ENCODE results near the gene TRIM26.
"Not testable (repeated sequence)": the region's sequence is repeated elsewhere in the genome, so short reads cannot be mapped to it uniquely, and the experiment has no call there.

The TRIM26 gene

DNA sequence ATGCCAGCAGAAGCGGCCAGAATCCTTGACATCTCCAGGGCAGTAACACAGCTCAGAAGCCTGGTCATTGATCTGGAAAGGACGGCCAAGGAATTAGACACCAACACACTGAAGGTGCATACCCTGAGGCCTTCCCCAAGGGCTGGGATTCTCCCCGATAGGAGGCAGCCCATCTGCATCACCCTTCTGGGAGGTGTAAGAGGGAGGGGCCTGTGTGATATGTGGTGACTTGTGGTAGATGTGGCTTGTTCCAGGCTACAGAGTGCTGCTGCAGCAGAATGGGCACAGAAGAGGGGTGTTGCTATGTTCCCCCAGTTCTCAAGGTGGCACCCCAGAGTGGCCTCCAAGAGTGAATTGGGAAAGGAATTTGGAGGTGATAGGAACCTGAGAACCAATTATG, 66.1 kb downstream of the TRIM26 start:
- no peak for TF ChIP-seq ZNF274 (IDR thresholded peaks at IDR 0.05; ENCODE audit: low read depth, low read length)

DNA sequence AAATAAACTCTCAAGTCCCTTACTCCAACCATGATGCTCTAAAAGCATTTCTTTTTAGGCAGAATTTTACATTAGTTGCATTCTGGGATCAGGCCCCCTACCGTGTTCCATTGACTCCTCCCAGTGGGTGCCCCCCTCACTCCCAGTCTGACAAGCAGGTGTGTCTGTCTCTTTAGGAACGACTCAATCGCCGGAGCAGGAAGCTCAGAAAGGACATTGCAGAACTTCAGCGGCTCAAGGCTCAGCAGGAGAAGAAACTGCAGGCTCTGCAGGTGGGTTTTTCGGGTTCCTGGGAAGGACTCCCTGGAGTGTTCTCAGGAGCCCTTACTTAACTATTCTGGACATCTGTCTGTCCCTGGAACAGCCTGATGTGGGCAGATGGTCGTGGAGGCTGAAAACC, 67.4 kb downstream of the TRIM26 start:
- no peak overlapping the region for H3K4me3 ChIP-seq (ENCODE audit: low read length)
- no peak for TF ChIP-seq ZNF274 (IDR thresholded peaks at IDR 0.05; ENCODE audit: low read depth, low read length)

More for the DNA sequence above, 66.1 kb downstream of the TRIM26 start:
- no peak overlapping the region for H3K4me3 ChIP-seq (ENCODE audit: low read length)

DNA sequence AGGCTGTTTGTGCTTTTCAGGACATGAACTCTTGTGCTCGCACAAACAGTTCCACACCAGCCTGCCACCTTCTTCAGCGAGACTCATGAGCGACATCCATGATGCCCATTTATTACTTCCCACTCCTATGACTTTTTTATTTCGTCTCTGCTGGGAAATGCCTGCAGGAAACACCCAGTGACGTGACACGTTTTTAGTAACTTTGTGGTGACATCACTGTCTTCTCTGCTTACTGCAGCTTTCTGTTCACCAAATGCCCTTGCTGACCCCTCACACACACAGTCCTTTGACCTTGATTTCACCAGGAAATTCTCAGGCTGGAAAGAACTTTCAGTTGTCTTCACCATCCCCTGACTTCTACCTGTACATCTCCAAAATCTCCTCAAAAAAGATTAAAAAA, 68.4 kb downstream of the TRIM26 start:
- no peak for TF ChIP-seq ZNF274 (IDR thresholded peaks at IDR 0.05; ENCODE audit: low read depth, low read length)
- H3K4me3 ChIP-seq (ENCODE audit: low read length), result no peak overlapping the region

DNA sequence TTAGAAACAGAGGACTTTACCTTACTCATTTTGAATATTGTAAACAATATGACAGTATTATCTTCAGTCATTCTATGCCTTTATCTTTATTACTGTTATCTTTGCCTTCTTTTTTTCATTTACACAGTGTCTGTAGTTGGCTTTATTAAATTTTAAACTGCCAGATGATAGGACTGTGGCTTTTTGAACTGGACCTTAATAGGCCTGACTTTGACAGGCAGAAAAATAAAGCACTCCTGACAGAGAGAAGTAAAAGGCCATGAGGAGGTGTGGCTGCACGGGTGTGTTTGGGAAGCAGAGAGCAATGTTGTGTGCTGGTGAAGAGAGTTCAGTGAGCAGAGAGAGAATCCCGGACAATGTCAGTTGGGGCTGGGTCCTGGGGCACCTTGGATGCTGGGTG, 69.4 kb downstream of the TRIM26 start:
- TF ChIP-seq ZNF274 (IDR thresholded peaks at IDR 0.05; ENCODE audit: low read depth, low read length), result no peak
- H3K4me3 ChIP-seq (ENCODE audit: low read length), result no peak overlapping the region

DNA sequence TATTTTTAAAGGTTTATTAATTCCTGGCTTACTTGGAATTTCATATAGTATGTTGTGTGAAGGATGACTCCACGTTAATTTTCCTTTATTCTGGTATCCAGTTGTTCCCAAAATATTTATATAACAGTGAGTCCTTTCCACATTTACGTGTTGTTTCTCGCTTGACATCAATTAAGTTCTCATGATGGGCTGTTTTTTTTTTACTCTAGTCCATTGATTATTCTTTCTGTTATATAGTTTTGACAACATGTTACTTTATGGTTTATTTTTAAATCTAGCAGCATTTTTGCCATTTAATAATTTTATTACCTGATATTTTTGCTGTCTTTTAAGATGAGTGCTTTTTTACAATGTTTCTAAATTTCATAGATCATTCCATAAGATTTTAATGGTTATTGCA, 70.5 kb downstream of the TRIM26 start:
- no peak overlapping the region for H3K4me3 ChIP-seq (ENCODE audit: low read length)

DNA sequence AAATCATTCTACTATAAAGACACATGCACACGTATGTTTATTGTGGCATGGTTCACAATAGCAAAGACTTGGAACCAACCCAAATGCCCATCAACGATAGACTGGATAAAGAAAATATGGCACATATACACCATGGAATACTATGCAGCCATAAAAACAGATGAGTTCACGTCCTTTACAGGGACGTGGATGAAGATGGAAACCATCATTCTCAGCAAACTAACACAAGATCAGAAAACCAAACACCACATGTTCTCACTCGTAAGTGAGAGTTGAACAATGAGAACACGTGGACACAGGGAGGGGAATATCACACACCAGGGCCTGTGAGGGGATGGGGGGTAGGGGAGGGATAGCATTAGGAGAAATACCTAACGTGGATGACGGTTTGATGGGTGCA, 73.0 kb downstream of the TRIM26 start:
- H3K4me3 ChIP-seq (ENCODE audit: low read length), result not testable (repeated sequence)

More for the DNA sequence above, 70.5 kb downstream of the TRIM26 start:
- TF ChIP-seq ZNF274 (IDR thresholded peaks at IDR 0.05; ENCODE audit: low read depth, low read length), result no peak

DNA sequence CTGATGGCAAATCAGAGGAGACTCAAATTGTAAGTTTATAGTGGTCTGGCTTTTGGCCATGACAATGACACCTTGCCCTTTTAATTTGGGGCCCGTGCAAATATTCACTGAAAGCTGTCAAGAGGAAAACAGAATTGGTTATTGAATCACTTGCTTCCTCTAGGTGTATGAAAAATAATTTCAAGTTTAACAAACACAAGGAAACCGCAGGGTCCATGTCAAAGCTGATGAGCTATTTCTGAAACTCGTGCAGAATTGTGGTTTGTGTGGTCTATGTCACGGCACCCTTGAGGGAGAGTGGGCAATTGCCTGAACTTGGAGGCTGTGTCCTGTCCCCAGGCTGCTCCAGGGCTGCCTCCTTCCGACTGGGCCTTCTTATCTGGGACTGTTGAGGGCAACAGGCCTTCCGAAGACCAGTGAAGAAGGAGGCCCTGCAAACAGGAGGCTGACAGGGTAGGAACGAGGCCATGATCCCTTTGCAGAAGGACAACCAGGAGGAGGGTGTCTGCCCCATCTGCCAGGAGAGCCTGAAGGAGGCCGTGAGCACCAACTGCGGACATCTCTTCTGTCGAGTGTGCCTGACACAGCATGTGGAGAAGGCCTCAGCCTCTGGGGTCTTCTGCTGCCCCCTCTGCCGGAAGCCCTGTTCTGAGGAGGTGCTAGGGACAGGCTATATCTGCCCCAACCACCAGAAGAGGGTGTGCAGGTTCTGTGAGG, 76.5 kb downstream of the TRIM26 start:
- TF ChIP-seq ZNF274 (IDR thresholded peaks at IDR 0.05; ENCODE audit: low read depth, low read length), result no peak
- H3K4me3 ChIP-seq (ENCODE audit: low read length), result no peak overlapping the region

DNA sequence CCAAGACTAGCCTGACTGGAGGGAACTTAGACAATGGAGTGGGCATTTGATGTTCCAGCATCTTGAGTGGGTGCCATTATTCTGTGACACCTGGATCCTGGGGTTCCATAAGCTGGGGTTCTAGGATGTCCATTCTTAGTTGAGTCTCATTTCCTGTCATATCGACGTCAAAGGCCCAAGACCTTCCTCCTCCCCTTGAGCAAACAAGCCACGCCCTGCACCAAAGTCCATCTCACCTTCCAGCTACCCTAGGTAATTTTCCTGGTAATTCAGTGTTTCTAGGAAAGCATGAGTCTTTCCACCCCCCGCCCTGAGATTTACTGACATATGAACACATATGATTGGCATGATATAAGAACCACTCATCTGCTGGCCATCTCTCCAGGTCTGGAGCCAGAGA, 77.4 kb downstream of the TRIM26 start, which contains the start of gene TRIM40:
TRIM40 (plus strand) TSS at position 384 of the 400 bp plus-strand sequence. CDS start 897 bp downstream, outside the sequence.
- TF ChIP-seq ZNF274 (IDR thresholded peaks at IDR 0.05; ENCODE audit: low read depth, low read length), result no peak
- H3K4me3 ChIP-seq (ENCODE audit: low read length), result no peak within 1 kb of the TSS

DNA sequence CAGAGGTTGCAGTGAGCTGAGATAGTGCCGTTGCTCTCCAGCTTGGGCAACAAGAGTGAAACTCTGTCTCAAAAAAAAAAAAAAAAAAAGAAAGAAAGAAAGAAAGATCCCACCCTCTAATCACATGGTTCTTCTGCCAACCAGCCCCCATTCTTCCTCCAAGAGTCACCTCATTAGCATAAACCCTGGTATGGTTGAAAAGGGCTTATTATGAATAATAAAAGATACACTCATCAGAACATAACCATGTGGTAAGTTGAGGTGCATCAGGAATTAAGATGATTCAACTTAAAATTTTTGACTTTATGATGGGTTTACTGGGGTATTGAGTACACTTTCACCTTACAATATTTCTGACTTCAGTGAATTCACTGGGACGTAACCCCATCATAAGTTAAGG, 78.1 kb downstream of the TRIM26 start:
- no peak overlapping the region for H3K4me3 ChIP-seq (ENCODE audit: low read length)
- TF ChIP-seq ZNF274 (IDR thresholded peaks at IDR 0.05; ENCODE audit: low read depth, low read length), result no peak
